C1 segment of cervical spinal cord (tissue), 14 donors: ENCODE measurements around the gene SCRN1.
A peak's percentile ranks its signal among the peaks of the same experiment; 100 is the strongest.

ENCODE experiments used
- DNase-seq, 14 donors: peaks; one replicate each; lab custom pipeline; 2025; lab: John Stamatoyannopoulos, UW

Gene SCRN1

DNA sequence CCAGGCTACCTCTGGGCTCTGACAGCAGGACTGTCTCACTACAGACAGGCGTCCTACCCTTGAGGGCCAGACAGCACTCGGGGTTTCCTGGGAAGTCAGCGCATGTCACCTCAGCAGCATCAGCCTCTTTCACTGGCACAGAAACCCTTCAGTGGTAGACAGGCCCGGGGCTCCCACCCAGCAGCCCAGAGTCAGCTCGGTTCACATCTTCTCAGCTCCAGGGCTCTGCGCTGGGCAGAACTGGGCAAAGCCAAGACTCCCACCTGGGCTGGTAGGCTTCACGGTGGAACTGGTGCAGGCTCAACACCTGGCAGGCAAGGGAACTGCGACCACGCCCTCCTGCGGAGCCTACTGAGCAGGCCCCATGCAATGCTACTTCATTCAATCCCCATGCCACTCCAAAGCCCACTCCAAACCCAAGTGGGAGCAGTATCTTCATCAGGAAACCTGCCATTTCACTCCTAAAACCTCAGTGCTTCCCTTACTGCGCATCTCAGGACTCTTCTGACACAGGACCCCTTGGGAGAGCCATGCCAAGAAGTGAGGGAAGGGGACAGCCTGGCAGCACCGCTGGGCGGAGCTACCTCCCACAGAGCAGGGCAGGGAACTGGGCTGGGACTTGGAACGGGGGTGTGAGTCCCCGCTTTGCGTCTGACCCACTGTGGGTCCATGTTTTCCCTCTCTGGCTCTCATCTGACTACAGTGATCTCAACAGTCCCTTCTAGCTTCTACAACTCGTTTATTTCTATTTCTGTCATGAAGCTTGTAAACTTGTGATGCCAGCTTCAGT is 60.4 kb downstream of the SCRN1 start:
- no peak for DNase-seq

DNA sequence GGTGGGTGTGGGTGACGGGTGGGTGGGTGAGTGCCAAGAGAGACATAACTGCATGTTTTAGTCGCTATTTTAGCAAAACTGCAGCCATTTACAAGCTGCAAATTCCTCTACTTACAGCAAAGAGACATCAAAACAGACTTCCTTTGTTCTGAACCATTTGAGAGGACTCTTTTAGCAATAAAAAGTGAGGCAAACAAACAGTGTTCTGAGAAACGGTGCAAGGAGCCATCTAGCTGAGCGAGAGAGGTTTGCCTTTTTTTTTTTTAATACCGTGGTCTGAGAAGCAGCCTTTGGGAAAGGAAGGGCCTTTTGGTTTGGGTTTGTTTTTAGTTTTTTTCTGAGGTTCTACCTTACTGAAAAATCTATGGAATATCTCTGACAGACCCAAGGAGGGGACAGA is 62.9 kb downstream of the SCRN1 start:
- no peak for DNase-seq

- DNase-seq, result peak in 1 of 14 donors; percentile 27
Measured at GRCh38 chr7:29926216-29926615, 63.4 kb downstream of the SCRN1 start.

- no peak for DNase-seq
Measured at GRCh38 chr7:29924684-29925083, 64.9 kb downstream of the SCRN1 start.

- no peak for DNase-seq
Measured at GRCh38 chr7:29924006-29924405, 65.6 kb downstream of the SCRN1 start.

- peak in 4 of 14 donors; percentile 22 to 42 (median 34) for DNase-seq
Measured at GRCh38 chr7:29922921-29923700, 66.5 kb downstream of the SCRN1 start.

DNA sequence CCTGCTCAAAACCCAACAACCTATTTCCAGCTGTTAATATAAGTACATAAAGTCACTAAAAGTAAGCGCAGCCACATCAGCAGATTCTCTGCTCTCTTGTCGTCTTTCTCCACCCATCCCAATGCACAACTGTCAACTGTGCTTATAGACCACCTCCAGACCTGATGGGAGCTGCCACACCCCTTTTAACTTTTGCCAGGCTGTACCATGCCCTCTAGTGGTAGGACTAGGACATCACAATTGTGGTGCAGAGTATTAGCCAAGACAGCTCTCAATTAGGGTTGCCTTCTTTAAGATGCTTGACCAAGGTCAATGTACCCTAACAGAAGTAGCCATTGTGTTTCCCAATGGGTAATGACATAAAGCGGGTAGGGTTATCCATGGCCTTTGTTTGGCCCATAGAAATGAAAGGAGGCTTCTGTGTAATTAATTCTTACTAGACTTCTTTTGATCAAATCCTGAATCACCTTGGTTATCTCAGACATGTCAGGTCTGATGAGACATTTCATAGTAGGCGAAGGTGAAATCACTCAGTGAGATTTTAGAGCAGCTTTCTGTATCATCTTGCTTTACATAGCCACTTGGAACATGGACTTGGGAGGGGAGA is 68.1 kb downstream of the SCRN1 start:
- peak in 3 of 14 donors; percentile 18 to 27 (median 24) for DNase-seq

DNA sequence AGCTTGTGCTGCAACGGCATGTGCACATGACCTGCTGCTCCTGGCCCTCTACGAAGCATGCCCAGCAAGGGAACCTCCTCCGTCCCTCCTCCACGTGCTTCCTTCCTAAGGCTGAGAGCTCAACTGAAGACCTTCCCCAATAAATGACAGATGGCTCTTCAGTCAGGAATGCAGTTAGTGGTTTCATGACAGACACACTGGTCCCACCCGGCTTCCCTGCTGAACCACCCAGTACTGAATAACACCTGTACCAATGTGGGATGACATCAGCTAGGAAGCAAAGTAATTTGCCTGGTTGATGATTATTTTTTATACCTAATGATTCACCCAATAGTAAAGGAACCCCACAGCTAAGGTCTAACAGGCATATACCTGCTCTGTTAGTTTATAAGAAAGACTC is 69.1 kb downstream of the SCRN1 start:
- no peak for DNase-seq

DNA sequence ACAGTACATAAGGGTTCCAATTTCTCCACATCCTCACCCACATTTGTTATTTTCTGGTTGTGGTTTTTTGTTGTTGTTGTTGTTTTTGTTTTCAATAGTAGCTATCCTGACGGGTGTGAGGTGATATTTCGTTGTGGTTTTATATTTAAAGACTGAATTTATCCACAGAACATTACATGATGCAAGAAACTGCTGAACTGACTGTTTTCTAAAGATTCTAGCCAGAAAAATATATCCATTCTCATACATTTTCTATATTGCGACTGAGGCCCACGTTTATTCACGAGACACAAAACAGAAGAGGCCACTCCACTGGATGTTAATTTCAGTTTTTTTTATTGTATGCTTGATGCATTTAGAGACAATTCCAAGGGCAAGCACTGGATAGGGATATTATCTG is 69.8 kb downstream of the SCRN1 start:
- DNase-seq, result no peak

- no peak for DNase-seq
Measured at GRCh38 chr7:29918850-29919249, 70.8 kb downstream of the SCRN1 start.

- peak in 2 of 14 donors; percentile 20 to 22 for DNase-seq
Measured at GRCh38 chr7:29917641-29918040, 72.0 kb downstream of the SCRN1 start.

DNA sequence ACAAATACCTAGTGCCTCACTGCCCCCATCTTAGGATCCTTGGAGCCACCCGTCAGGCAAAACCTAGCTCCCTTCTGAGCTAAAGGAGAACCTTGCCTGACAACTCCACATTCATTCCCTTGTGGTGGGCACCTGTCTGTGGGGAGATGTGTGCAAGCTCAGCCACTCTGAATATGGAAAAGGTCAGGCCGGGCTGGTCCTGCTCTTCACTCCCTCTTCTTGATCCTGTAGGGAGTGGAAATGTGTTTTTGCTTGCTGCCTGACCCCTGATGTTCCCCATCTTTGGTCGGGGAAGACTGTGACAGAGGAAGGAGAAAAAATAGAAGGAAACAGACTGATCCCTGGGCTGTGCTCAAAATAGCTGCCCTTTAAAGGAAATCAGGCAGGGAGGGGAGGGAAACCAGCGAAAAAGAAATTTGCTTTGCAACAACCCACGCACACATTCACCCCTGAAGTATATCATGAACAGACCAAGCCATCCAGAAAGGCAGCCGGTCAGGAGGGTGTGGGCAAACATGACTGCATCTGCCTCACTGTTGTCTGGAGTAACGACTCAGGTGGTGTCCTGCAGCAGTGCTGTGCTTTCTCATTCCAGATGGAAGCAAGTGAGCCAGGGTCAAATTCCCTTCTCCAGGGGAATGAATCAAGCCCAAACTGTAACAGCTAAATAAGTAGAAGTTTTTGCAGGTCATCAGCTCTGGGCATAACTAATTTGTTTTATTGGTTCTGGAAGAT is 74.0 kb downstream of the SCRN1 start:
- peak in 1 of 14 donors; percentile 51 for DNase-seq

GRCh38 chr7:29914180-29914579 is 75.4 kb downstream of the SCRN1 start:
- no peak for DNase-seq

GRCh38 chr7:29906200-29907022 is 83.2 kb downstream of the SCRN1 start:
- no peak for DNase-seq

DNA sequence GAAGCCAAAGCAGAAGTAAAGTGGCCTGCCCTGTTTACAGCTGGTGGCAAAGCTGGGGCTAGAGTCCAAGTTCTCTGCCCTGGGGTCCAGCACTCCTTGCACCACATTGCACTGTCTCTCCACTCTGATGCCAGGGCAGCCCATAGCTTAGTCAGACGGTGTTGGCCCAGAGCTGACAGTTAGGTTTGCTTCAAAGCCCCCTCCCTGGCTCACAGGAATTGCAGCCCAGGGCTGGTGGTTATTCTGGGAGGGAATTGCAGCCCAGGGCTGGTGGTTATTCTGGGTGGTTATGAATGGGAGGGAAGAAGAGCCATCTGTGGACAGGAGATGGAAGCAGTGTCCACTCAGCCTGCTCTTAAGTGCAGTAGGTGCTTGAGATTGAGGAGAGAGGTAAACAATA is 88.9 kb downstream of the SCRN1 start:
- no peak for DNase-seq

DNA sequence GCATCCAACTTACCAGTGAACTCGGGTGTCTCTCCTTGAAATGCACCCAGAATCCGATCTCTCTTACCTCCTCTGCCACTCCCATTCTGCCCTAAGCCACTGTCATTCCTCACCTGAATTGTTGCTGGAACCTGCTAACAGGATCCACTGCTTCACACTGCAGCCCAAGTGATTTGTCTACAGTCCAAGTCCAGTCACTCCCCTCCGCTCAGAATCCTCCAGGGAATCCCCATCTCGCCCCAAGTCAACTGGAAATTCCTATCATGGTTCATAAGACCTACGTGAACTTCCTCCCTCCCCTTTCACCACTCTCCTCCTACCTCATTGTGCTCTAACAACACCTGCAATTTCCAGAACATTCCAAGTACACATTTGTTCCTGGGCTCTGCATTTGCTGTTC is 91.3 kb downstream of the SCRN1 start:
- no peak for DNase-seq

DNA sequence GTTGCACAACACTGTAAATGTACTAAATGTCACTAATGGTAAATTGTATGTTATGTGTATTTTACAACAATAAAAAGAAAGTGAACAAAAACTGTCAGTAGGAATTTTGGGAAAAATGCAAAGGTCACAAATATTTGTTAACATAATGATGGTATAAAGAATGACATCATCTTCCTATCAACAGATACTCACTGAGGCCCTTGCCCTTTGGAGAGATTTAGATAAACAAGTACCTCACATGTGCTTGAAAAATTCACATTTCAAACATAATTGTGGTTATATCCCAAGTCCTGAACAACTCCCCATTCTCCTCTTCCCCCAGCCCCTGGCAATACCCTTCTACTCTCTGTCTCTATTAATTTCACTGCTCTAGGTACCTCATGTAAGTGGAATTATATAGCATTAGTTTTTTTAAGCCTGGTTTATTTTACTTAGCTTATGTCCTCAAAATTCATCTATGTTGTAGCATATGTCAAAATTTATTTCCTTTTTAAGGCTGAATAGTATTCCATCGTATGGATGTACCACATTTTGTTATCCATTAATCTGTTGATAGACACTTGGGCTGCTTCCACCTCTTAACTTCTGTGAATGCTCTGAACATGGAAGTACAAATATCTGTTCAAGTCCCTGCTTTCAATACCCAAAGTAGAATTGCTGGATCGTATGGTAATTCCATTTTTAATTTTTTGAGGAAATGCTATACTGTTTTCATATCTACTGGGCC is 92.8 kb downstream of the SCRN1 start:
- no peak for DNase-seq

GRCh38 chr7:29895559-29895958 is 94.0 kb downstream of the SCRN1 start:
- DNase-seq, result no peak

DNA sequence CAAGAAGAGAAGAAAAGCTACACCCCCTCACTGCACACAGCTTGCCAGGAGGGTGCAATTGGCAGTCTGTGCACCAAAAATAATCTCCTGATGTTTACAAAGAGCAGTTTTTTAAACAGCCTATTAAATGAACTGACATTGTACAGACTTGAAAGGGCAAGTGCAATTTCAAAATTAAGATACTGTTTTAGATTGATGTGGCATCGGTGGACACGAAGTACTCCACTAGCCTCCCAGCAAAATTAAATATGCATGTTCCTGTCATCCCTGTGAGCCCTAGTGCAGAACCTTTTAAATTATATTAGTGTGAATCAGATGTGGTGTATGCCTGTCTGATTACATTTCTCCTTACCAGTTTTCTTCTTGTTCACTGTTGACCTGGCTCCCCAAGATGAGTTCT is 95.3 kb downstream of the SCRN1 start:
- no peak for DNase-seq

- no peak for DNase-seq
Measured at GRCh38 chr7:29893351-29893965, 96.1 kb downstream of the SCRN1 start.
